Endothelial cell of umbilical vein (primary cell): Measurements from ENCODE around the gene CDH23. TPM values are rescaled to one million over a fixed set of nuclear protein-coding genes. Genes with fewer than 3 reads are reported as not detected.

Experiments used
- BruUV-seq: library from RNA; stranded (reverse); fragments of 400-500 nt; replicated peaks from 2 replicates; lab custom pipeline; 2021; lab: Mats Ljungman, UMichigan
- CTCF ChIA-PET: fragments of 300-600, 350-600 bp; sonication (Branson Sonifier 250); formaldehyde crosslinking; loops from one replicate; lab custom pipeline; 2021; ENCODE audit warnings: antibody characterized with exemption, inconsistent platforms; lab: Charles Lee
- POLR2A ChIA-PET: fragments of 300-600, 350-600 bp; sonication (Branson Sonifier 250); formaldehyde crosslinking; loops from one replicate; lab custom pipeline; 2021; ENCODE audit warnings: antibody characterized with exemption, inconsistent platforms; lab: Charles Lee
- DNase-seq: peaks from one replicate; pipeline ENCODE4 v3.0.0-alpha.2; 2011; ENCODE audit warnings: low read depth, low spot score
- FAIRE-seq: peaks from 2 replicates; lab custom pipeline; 2011; peaks lifted over from hg19 to GRCh38; lab: Jason Lieb, UNC
- H2AFZ ChIP-seq: 2 replicates; pipeline ENCODE4 v1.6.0; 2012; ENCODE audit warnings: low read depth, low read length, control low read depth, inconsistent platforms
- H3K27ac ChIP-seq: 2 replicates; pipeline ENCODE4 v1.5.1; 2011; ENCODE audit warnings: low read depth, mild to moderate bottlenecking, control low read depth, low read length, moderate library complexity; ENCODE audit not compliant: insufficient read depth
- H3K27me3 ChIP-seq, 2 experiments: 2 replicates each; pipeline versions ENCODE4 v1.6.0 to v1.6.1; 2011; ENCODE audit warnings: low read length in 2 of 2, mixed read lengths in 1 of 2; ENCODE audit not compliant: control insufficient read depth in 2 of 2, insufficient read depth in 2 of 2
- H3K36me3 ChIP-seq, 2 experiments: 2 replicates in 1 of 2; 3 replicates in 1 of 2; pipeline ENCODE4 v1.5.1; 2011; ENCODE audit warnings: low read length in 2 of 2, mild to moderate bottlenecking in 1 of 2, moderate library complexity in 1 of 2; ENCODE audit not compliant: control insufficient read depth in 2 of 2, insufficient read depth in 2 of 2; ENCODE audit errors: extremely low read depth in 1 of 2
- H3K4me1 ChIP-seq: 3 replicates; pipeline ENCODE4 v1.5.1; 2011; ENCODE audit warnings: mild to moderate bottlenecking, low read length; ENCODE audit not compliant: control insufficient read depth, insufficient read depth; ENCODE audit errors: extremely low read depth
- H3K4me2 ChIP-seq: 2 replicates; pipeline ENCODE4 v1.6.1; 2011; ENCODE audit warnings: low read length, control low read depth, mixed read lengths; ENCODE audit not compliant: insufficient read depth
- H3K4me3 ChIP-seq, 3 experiments: fragments of 200-600 bp in 1 of 3; sonication (generic), shearing (Covaris generic) in 1 of 3; replicated peaks in 1 of 3; 2 replicates each; pipeline ENCODE4 v1.5.1; 2011 to 2016; ENCODE audit warnings: control low read depth in 3 of 3, low read length in 3 of 3, mild to moderate bottlenecking in 2 of 3, inconsistent platforms in 1 of 3, low read depth in 1 of 3, moderate library complexity in 1 of 3; ENCODE audit not compliant: insufficient read depth in 1 of 3
- H3K79me2 ChIP-seq: 2 replicates; pipeline ENCODE4 v1.6.0; 2012; ENCODE audit warnings: low read length, inconsistent platforms; ENCODE audit not compliant: control insufficient read depth, insufficient read depth
- H3K9ac ChIP-seq: replicated peaks from 2 replicates; pipeline ENCODE3; 2011; ENCODE audit warnings: low read length, control low read depth; ENCODE audit not compliant: insufficient read depth; ENCODE audit errors: extremely low read depth
- H3K9me1 ChIP-seq: replicated peaks from 3 replicates; pipeline ENCODE4 v1.6.0; 2011; ENCODE audit warnings: mild to moderate bottlenecking, low read length; ENCODE audit not compliant: control insufficient read depth, insufficient read depth; ENCODE audit errors: extremely low read depth
- H3K9me3 ChIP-seq: replicated peaks from 2 replicates; pipeline ENCODE4 v1.5.1; 2012; ENCODE audit warnings: low read length, inconsistent platforms; ENCODE audit not compliant: control insufficient read depth, insufficient read depth
- H4K20me1 ChIP-seq: replicated peaks from 2 replicates; pipeline ENCODE3; 2011; ENCODE audit warnings: mild to moderate bottlenecking, low read length; ENCODE audit not compliant: control insufficient read depth, insufficient read depth; ENCODE audit errors: extremely low read depth
- EZH2 ChIP-seq: IDR thresholded peaks from 2 replicates; pipeline ENCODE4 v1.6.1; 2012; ENCODE audit warnings: borderline replicate concordance, low read depth, mild to moderate bottlenecking, moderate library complexity, low read length, inconsistent platforms; ENCODE audit not compliant: severe bottlenecking
- FOS ChIP-seq: IDR thresholded peaks from 2 replicates; pipeline ENCODE4 v1.6.1; 2011; ENCODE audit warnings: mild to moderate bottlenecking, low read length, moderate library complexity, borderline replicate concordance; ENCODE audit not compliant: insufficient read depth
- GATA2 ChIP-seq: IDR thresholded peaks from 2 replicates; pipeline ENCODE4 v1.7.0; 2011; ENCODE audit warnings: low read depth, mild to moderate bottlenecking, moderate library complexity, mixed read lengths, low read length; ENCODE audit not compliant: insufficient read length, insufficient read depth
- JUN ChIP-seq: IDR thresholded peaks from 2 replicates; pipeline ENCODE4 v1.6.1; 2011; ENCODE audit warnings: borderline replicate concordance, low read depth; ENCODE audit not compliant: insufficient read length, insufficient read depth
- MAX ChIP-seq: IDR thresholded peaks from 2 replicates; pipeline ENCODE4 v1.6.1; 2011; ENCODE audit not compliant: insufficient read depth, insufficient read length
- MYC ChIP-seq: IDR thresholded peaks from one replicate; pipeline ENCODE4 v1.6.1; 2011; ENCODE audit warnings: mild to moderate bottlenecking, low read depth, low read length
- POLR2A ChIP-seq: IDR thresholded peaks from 2 replicates; pipeline ENCODE4 v1.6.1; 2012; ENCODE audit warnings: low read depth, mild to moderate bottlenecking, control low read depth, low read length
- POLR2AphosphoS5 ChIP-seq: IDR thresholded peaks from 2 replicates; pipeline ENCODE4 v1.6.1; 2012; ENCODE audit warnings: low read depth, mild to moderate bottlenecking, control low read depth, low read length, moderate library complexity; ENCODE audit not compliant: insufficient read depth
- dilution Hi-C: fragments of 300-500 bp; cut with MboI; formaldehyde crosslinking; loops from one replicate; pipeline ENCODE4 v1.15.0; 2019; ENCODE audit warnings: low sequenced_read_pairs; ENCODE audit not compliant: extremely low pct_ligation_motif_present
- intact Hi-C: fragments of 100-400 bp; cut with micrococcal nuclease; formaldehyde crosslinking; loops from one replicate; pipeline ENCODE4 v1.10.0; 2022
- polyA plus RNA-seq, 4 experiments: library from polyadenylated mRNA; depleted of rRNA in 3 of 4; stranded (reverse) in 3 of 4; unstranded in 1 of 4; fragments of >200 nt; gene quantifications; 2 replicates each; pipeline versions ENCODE4 v1.2.1 to v1.2.3, GENCODE V29; 2011 to 2012; ENCODE audit warnings: missing spikeins in 1 of 4
- total RNA-seq: library from RNA; stranded (reverse); gene quantifications from 2 replicates; pipeline ENCODE4 v1.2.3, GENCODE V29; 2021
- TF ChIP-seq, protein P1 (sequence below), 2 donors: IDR thresholded peaks; 1 replicate in 1 of 2; 2 replicates in 1 of 2; pipeline ENCODE4 v1.5.1; 2011; ENCODE audit warnings: low read length in 2 of 2, mild to moderate bottlenecking in 2 of 2, moderate library complexity in 2 of 2, control low read depth in 1 of 2, inconsistent platforms in 1 of 2, low read depth in 1 of 2; ENCODE audit not compliant: insufficient read depth in 1 of 2; ENCODE audit errors: extremely low read depth in 1 of 2

The CDH23 gene
- total and polyA plus RNA-seq, 2 donors (not counting 3 experiments of a cell fraction or from before 2014, with no cell fraction given): not detected

DNA sequence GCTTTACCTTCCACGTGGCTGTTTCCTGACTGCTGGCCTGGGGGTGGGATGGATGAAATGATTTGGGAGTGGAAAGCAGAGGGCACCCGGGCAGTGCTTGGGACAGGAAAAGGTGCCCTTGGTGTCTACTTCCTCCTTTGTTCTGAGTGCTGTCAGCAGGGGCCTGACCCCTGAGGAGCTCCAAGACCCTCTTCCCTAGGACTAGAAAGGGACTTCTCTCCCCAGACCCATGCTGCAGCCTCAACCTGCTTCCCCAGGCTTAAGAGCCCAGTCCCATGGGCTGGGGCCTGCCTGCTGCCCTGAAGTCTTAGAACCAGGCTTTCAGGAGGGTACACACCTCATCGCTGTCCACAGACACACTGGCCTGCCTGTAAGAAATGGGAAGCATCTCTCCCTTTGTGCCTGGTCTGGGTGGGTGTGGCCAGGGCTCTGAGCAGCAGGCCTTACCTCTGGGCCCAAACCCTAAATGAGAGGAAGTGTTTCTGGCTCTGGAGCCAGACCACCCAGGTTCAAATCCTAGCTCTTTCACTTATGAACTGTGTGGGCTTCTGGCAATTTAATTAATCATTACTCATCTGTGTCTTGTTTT is 12.9 kb downstream of the CDH23 start:
- H4K20me1 ChIP-seq: no peaks in the 10 kb centered on the region
- no peak overlapping the region for H2AFZ ChIP-seq
- H3K79me2 ChIP-seq: no peaks in the 10 kb centered on the region
- no peaks in the 10 kb centered on the region for H3K9me1 ChIP-seq
- H3K27ac ChIP-seq: no peak overlapping the region
- no peak overlapping the region for H3K4me2 ChIP-seq
- intact Hi-C loops (no loop called here), dilution Hi-C loops (no loop called here)
- CTCF ChIA-PET: no interaction called here
- no peak overlapping the region for H3K4me3 ChIP-seq
- POLR2A ChIA-PET: no interaction called here
- FAIRE-seq (no peak), DNase-seq (no peak)
- no peaks in the 10 kb centered on the region for H3K36me3 ChIP-seq
- no TSS peak for BruUV-seq
- TF ChIP-seq MAX (no peak), GATA2 (no peak), FOS (no peak), POLR2AphosphoS5 (no peak), JUN (no peak), POLR2A (no peak), EZH2 (no peak), MYC (no peak)
- TF ChIP-seq, protein P1, sequence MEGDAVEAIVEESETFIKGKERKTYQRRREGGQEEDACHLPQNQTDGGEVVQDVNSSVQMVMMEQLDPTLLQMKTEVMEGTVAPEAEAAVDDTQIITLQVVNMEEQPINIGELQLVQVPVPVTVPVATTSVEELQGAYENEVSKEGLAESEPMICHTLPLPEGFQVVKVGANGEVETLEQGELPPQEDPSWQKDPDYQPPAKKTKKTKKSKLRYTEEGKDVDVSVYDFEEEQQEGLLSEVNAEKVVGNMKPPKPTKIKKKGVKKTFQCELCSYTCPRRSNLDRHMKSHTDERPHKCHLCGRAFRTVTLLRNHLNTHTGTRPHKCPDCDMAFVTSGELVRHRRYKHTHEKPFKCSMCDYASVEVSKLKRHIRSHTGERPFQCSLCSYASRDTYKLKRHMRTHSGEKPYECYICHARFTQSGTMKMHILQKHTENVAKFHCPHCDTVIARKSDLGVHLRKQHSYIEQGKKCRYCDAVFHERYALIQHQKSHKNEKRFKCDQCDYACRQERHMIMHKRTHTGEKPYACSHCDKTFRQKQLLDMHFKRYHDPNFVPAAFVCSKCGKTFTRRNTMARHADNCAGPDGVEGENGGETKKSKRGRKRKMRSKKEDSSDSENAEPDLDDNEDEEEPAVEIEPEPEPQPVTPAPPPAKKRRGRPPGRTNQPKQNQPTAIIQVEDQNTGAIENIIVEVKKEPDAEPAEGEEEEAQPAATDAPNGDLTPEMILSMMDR (IDR thresholded peaks at IDR 0.05; ENCODE audit: extremely low read depth in 1 of 2, insufficient read depth in 1 of 2, low read depth in 1 of 2, low read length in 2 of 2): no peak
- no peaks in the 10 kb centered on the region for H3K4me1 ChIP-seq
- H3K9me3 ChIP-seq: no peaks in the 10 kb centered on the region
- H3K9ac ChIP-seq: no peak overlapping the region
- H3K27me3 ChIP-seq: peaks cover 6 to 18% of the 10 kb centered on the region in 2 experiments
